SH-SY5Y (cell line): ENCODE results near the gene CFB.

Source experiments
- GATA2 ChIP-seq: IDR thresholded peaks from 2 replicates; pipeline ENCODE4 v1.6.1; 2011; ENCODE audit warnings: mild to moderate bottlenecking, low read depth, low read length
- GATA3 ChIP-seq: IDR thresholded peaks from 2 replicates; pipeline ENCODE4 v1.6.1; 2011; ENCODE audit warnings: low read depth, mild to moderate bottlenecking, low read length, moderate library complexity

DNA sequence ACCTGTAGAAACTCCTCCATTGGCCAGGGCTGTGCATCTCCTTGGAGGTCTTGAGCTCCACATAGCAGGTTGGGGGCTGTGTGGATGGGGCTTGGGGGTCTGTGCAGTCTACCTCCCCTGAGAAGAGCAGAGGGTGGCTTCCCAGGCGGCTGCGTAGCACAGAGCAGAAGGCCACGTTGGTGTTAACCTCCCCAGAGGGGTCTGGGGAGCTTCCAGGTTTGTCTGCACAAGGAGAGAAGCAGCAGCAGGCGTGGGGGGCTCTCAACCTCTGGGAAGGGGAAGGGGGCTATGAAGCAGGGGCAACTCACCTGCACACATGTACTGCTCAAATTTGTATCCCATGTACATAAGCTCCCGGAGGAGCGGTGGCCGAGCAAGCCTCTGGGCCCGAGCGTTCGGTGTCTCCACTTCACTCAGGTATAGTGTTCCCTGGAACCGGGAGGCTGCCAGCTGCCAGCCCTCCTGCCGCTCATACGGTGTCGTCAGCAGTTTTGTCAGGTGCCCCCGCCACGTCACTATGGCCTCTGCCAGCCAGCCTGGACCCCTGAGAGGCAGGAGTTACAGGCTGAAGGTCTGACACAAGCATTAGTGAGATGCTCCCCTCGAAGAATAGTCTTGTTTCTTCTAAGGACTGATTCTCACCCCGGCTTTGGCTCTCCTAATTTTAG lies 24.8 kb downstream of the CFB start:
- TF ChIP-seq GATA3: no peak
- no peak for TF ChIP-seq GATA2
